Caco-2 (cell line): ENCODE results near the gene POU3F3. TPM values are rescaled to one million over a fixed set of nuclear protein-coding genes. Genes with fewer than 3 reads are reported as not detected.

ENCODE experiments used
- BruUV-seq: library from RNA; stranded (reverse); fragments of 400-500 nt; replicated peaks from 2 replicates; lab custom pipeline; 2021; lab: Mats Ljungman, UMichigan
- CTCF ChIA-PET: fragments of 300-600 bp; sonication (Branson Sonifier 250); formaldehyde crosslinking; loops from one replicate; lab custom pipeline; 2022; ENCODE audit warnings: antibody characterized with exemption; lab: Charles Lee
- POLR2A ChIA-PET: fragments of 300-600 bp; sonication (Branson Sonifier 250); formaldehyde crosslinking; loops from one replicate; lab custom pipeline; 2022; ENCODE audit warnings: antibody characterized with exemption; lab: Charles Lee
- DNase-seq, 2 experiments: peaks; one replicate each; pipeline versions ENCODE4 v3.0.0 to v3.0.0-alpha.2; 2020 to 2022
- H3K27me3 ChIP-seq: replicated peaks from 2 replicates; pipeline ENCODE4 v1.6.0; 2011; ENCODE audit warnings: low read length; ENCODE audit not compliant: control insufficient read depth, insufficient read depth
- H3K36me3 ChIP-seq: 2 replicates; pipeline ENCODE4 v1.5.1; 2011; ENCODE audit warnings: low read length; ENCODE audit not compliant: control insufficient read depth, insufficient read depth
- H3K4me1 ChIP-seq: fragments of 250-450 bp; sonication (Bioruptor Pico); 2 replicates; pipeline ENCODE4 v1.5.1; 2020; ENCODE audit warnings: mild to moderate bottlenecking
- H3K4me3 ChIP-seq: 2 replicates; pipeline ENCODE4 v1.5.1; 2011; ENCODE audit warnings: low read depth, mild to moderate bottlenecking, control low read depth, low read length
- H3K9me3 ChIP-seq: fragments of 250-450 bp; sonication (Bioruptor Pico); 2 replicates; pipeline ENCODE4 v1.5.1; 2020; ENCODE audit warnings: mild to moderate bottlenecking, moderate library complexity
- H3K27ac Mint-ChIP-seq: one replicate; pipeline ENCODE4 v1.8.0; 2022; ENCODE audit warnings: mixed read lengths; ENCODE audit not compliant: unreplicated experiment
- H3K27me3 Mint-ChIP-seq: one replicate; pipeline ENCODE4 v1.8.0; 2022; ENCODE audit warnings: mixed read lengths; ENCODE audit not compliant: insufficient read depth, unreplicated experiment
- H3K36me3 Mint-ChIP-seq: one replicate; pipeline ENCODE4 v1.8.0; 2022; ENCODE audit warnings: mild to moderate bottlenecking, mixed read lengths; ENCODE audit not compliant: insufficient read depth, unreplicated experiment
- H3K4me1 Mint-ChIP-seq: one replicate; pipeline ENCODE4 v1.8.0; 2022; ENCODE audit warnings: low read depth, mixed read lengths; ENCODE audit not compliant: unreplicated experiment
- H3K4me3 Mint-ChIP-seq: one replicate; pipeline ENCODE4 v1.8.0; 2022; ENCODE audit warnings: mild to moderate bottlenecking, moderate library complexity, mixed read lengths; ENCODE audit not compliant: unreplicated experiment
- H3K9me3 Mint-ChIP-seq: one replicate; pipeline ENCODE4 v1.8.0; 2022; ENCODE audit warnings: mixed read lengths; ENCODE audit not compliant: unreplicated experiment
- CTCF ChIP-seq, 2 experiments: fragments of 200-600 bp in 1 of 2; IDR thresholded peaks; 1 replicate in 1 of 2; 2 replicates in 1 of 2; pipeline versions ENCODE4 v1.5.1 to v1.8.0; 2011 to 2022; ENCODE audit warnings: antibody characterized with exemption in 1 of 2, control low read depth in 1 of 2, inconsistent platforms in 1 of 2, low read depth in 1 of 2, low read length in 1 of 2, mild to moderate bottlenecking in 1 of 2, moderate library complexity in 1 of 2; ENCODE audit not compliant: insufficient read depth in 1 of 2, severe bottlenecking in 1 of 2, unreplicated experiment in 1 of 2
- intact Hi-C: fragments of 100-400 bp; cut with micrococcal nuclease; formaldehyde crosslinking; loops from one replicate; pipeline ENCODE4 v1.10.0; 2022; ENCODE audit not compliant: unreplicated experiment
- total RNA-seq: library from RNA; stranded (reverse); gene quantifications from 2 replicates; pipeline ENCODE4 v1.2.3, GENCODE V29; 2022

The POU3F3 gene
- total RNA-seq, 1 experiment from 2014 or later = not detected

GRCh38 chr2:104855221-104856085 lies 1.5 kb downstream of the POU3F3 start:
- Mint-ChIP-seq H3K36me3 (peaks cover 5% of the 10 kb centered on the region), H3K4me1 (peaks cover 17% of the 10 kb centered on the region), H3K4me3 (peak overlapping the region; percentile 78), H3K9me3 (no peaks in the 10 kb centered on the region), H3K27ac (no peak overlapping the region), H3K27me3 (peaks cover 61% of the 10 kb centered on the region)
- DNase-seq = no peak
- Histone ChIP-seq H3K27me3 (peaks cover 9% of the 10 kb centered on the region), H3K4me3 (peak overlapping the region; percentile 16; the same call in 1 of the 2 replicates), H3K36me3 (no peaks in the 10 kb centered on the region), H3K4me1 (peaks cover 7% of the 10 kb centered on the region), H3K9me3 (no peaks in the 10 kb centered on the region)
- no TSS peak for BruUV-seq
- CTCF ChIA-PET = no interaction called here
- POLR2A ChIA-PET = no interaction called here
- intact Hi-C loops = no loop called here
- no peak for TF ChIP-seq CTCF (IDR thresholded peaks at IDR 0.05; ENCODE audit: insufficient read depth in 1 of 2, low read depth in 1 of 2, low read length in 1 of 2, severe bottlenecking in 1 of 2, unreplicated experiment in 1 of 2)

- H3K27ac Mint-ChIP-seq = no peak overlapping the region
- no TSS peak for BruUV-seq
- H3K4me3 Mint-ChIP-seq = peak overlapping the region; percentile 62
- ChIA-PET CTCF (no interaction called here), POLR2A (no interaction called here)
- intact Hi-C loops = no loop called here
- peaks cover 9% of the 10 kb centered on the region for H3K27me3 ChIP-seq
- no peak for TF ChIP-seq CTCF (IDR thresholded peaks at IDR 0.05; ENCODE audit: insufficient read depth in 1 of 2, low read depth in 1 of 2, low read length in 1 of 2, severe bottlenecking in 1 of 2, unreplicated experiment in 1 of 2)
- H3K36me3 Mint-ChIP-seq = peaks cover 5% of the 10 kb centered on the region
- H3K4me3 ChIP-seq = peak overlapping the region; percentile 30
- H3K36me3 ChIP-seq = no peaks in the 10 kb centered on the region
- H3K4me1 Mint-ChIP-seq = peaks cover 17% of the 10 kb centered on the region
- no peaks in the 10 kb centered on the region for H3K9me3 ChIP-seq
- no peaks in the 10 kb centered on the region for H3K9me3 Mint-ChIP-seq
- peaks cover 7% of the 10 kb centered on the region for H3K4me1 ChIP-seq
- DNase-seq = no peak
- H3K27me3 Mint-ChIP-seq = peaks cover 54% of the 10 kb centered on the region
Measured at GRCh38 chr2:104856086-104856972, 2.4 kb downstream of the POU3F3 start.

- Histone ChIP-seq H3K36me3 (no peaks in the 10 kb centered on the region), H3K4me3 (peak overlapping the region; percentile 30), H3K27me3 (peaks cover 9% of the 10 kb centered on the region), H3K9me3 (no peaks in the 10 kb centered on the region), H3K4me1 (peaks cover 7% of the 10 kb centered on the region)
- CTCF ChIA-PET = no interaction called here
- no TSS peak for BruUV-seq
- peaks cover 17% of the 10 kb centered on the region for H3K4me1 Mint-ChIP-seq
- DNase-seq = no peak
- no peaks in the 10 kb centered on the region for H3K9me3 Mint-ChIP-seq
- H3K27ac Mint-ChIP-seq = no peak overlapping the region
- intact Hi-C loops = no loop called here
- peaks cover 5% of the 10 kb centered on the region for H3K36me3 Mint-ChIP-seq
- POLR2A ChIA-PET = no interaction called here
- peaks cover 55% of the 10 kb centered on the region for H3K27me3 Mint-ChIP-seq
- peak overlapping the region; percentile 62 for H3K4me3 Mint-ChIP-seq
- no peak for TF ChIP-seq CTCF (IDR thresholded peaks at IDR 0.05; ENCODE audit: insufficient read depth in 1 of 2, low read depth in 1 of 2, low read length in 1 of 2, severe bottlenecking in 1 of 2, unreplicated experiment in 1 of 2)
Measured at GRCh38 chr2:104856973-104857261, 3.0 kb downstream of the POU3F3 start.
